ENCODE measurements around the gene NR5A2.

NR5A2 gene

GRCh38 chr1:200124309-200124708, 96.8 kb downstream of the NR5A2 start:
- Histone ChIP-seq H3K4me3 (ENCODE audit: low read depth, low read length) (no peak overlapping the region), H3K4me1 (ENCODE audit: control insufficient read depth, insufficient read depth, low read length) (no peaks in the 10 kb centered on the region), H3K27ac (ENCODE audit: extremely low read depth, low read depth, low read length) (no peak overlapping the region), H3K9me3 (ENCODE audit: control insufficient read depth, insufficient read depth, low read depth, low read length) (no peaks in the 10 kb centered on the region), H3K36me3 (ENCODE audit: control insufficient read depth in 2 of 2, insufficient read depth in 1 of 2, low read length in 2 of 2) (no peaks in the 10 kb centered on the region)
- no peak for TF ChIP-seq ZNF169 (tag by site-specific recombination; IDR thresholded peaks at IDR 0.05)
- TF ChIP-seq ZNF202 (tag by site-specific recombination; IDR thresholded peaks at IDR 0.05; ENCODE audit: borderline replicate concordance): no peak
- TF ChIP-seq ZSCAN30 (tag by site-specific recombination; IDR thresholded peaks at IDR 0.05): no peak
- no peak for TF ChIP-seq GLIS1 (tag by site-specific recombination; IDR thresholded peaks at IDR 0.05)
- TF ChIP-seq ZNF510 (tag by site-specific recombination; IDR thresholded peaks at IDR 0.05; ENCODE audit: insufficient replicate concordance): no peak
- no peak for TF ChIP-seq GFI1B (tag by site-specific recombination; IDR thresholded peaks at IDR 0.05)
- TF ChIP-seq SP3 (tag by site-specific recombination; IDR thresholded peaks at IDR 0.05): no peak
- no peak for TF ChIP-seq KLF17 (tag by site-specific recombination; IDR thresholded peaks at IDR 0.05)
- no peak for TF ChIP-seq CTCF (tag by site-specific recombination; IDR thresholded peaks at IDR 0.05)
- no peak for TF ChIP-seq ZNF24 (tag by site-specific recombination; IDR thresholded peaks at IDR 0.05)
- TF ChIP-seq SCRT2 (tag by site-specific recombination; IDR thresholded peaks at IDR 0.05): no peak
- TF ChIP-seq ZNF155 (tag by site-specific recombination; IDR thresholded peaks at IDR 0.05): no peak
- TF ChIP-seq ZNF335 (tag by site-specific recombination; conservative IDR thresholded peaks at IDR 0.05): no peak
- TF ChIP-seq GLIS2 (tag by site-specific recombination; IDR thresholded peaks at IDR 0.05): no peak
- TF ChIP-seq YY2 (tag by site-specific recombination; IDR thresholded peaks at IDR 0.05): no peak
- TF ChIP-seq ZNF473 (tag by site-specific recombination; IDR thresholded peaks at IDR 0.05): no peak
- no peak for TF ChIP-seq ZNF555 (tag by site-specific recombination; conservative IDR thresholded peaks at IDR 0.05)
- TF ChIP-seq ZNF280D (tag by site-specific recombination; IDR thresholded peaks at IDR 0.05): no peak
- POLR2A ChIA-PET: no interaction called here
- CTCF ChIA-PET: interaction anchor here (0.6 kb wide), 1 partner anchor 157 kb away, joined by 3 read pairs; no protein-coding TSS in a partner anchor

- Histone ChIP-seq H3K4me3 (ENCODE audit: low read depth, low read length) (no peak overlapping the region), H3K4me1 (ENCODE audit: control insufficient read depth, insufficient read depth, low read length) (no peaks in the 10 kb centered on the region; the same call in 1 of the 2 replicates), H3K27ac (ENCODE audit: extremely low read depth, low read depth, low read length) (no peak overlapping the region), H3K36me3 (ENCODE audit: control insufficient read depth in 2 of 2, insufficient read depth in 1 of 2, low read length in 2 of 2) (no peaks in the 10 kb centered on the region), H3K9me3 (ENCODE audit: control insufficient read depth, insufficient read depth, low read depth, low read length) (no peaks in the 10 kb centered on the region)
- ChIA-PET CTCF (interaction anchor here (0.6 to 1.8 kb wide), 4 partner anchors 11 to 413 kb away, joined by 3 to 7 read pairs (median 4); no protein-coding TSS in a partner anchor), POLR2A (no interaction called here)
- no peak for TF ChIP-seq ZNF514 (tag by site-specific recombination; IDR thresholded peaks at IDR 0.05)
- no peak for TF ChIP-seq ZNF48 (tag by site-specific recombination; IDR thresholded peaks at IDR 0.05)
- no peak for TF ChIP-seq SALL2 (tag by site-specific recombination; IDR thresholded peaks at IDR 0.05; ENCODE audit: borderline replicate concordance)
- TF ChIP-seq ZNF600 (tag by site-specific recombination; IDR thresholded peaks at IDR 0.05): no peak
- TF ChIP-seq ZNF112 (tag by site-specific recombination; IDR thresholded peaks at IDR 0.05): no peak
- no peak for TF ChIP-seq ZNF701 (tag by site-specific recombination; IDR thresholded peaks at IDR 0.05)
- no peak for TF ChIP-seq KLF16 (tag by site-specific recombination; IDR thresholded peaks at IDR 0.05)
- no peak for TF ChIP-seq ZNF426 (tag by site-specific recombination; IDR thresholded peaks at IDR 0.05)
Observed at GRCh38 chr1:200128081-200128480, 100.6 kb downstream of the NR5A2 start.

All from HEK293 (cell line).